GM12873 (cell line): ENCODE results near the gene MIPOL1.

Source experiments
- CTCF ChIP-seq: IDR thresholded peaks from 2 replicates; pipeline ENCODE4 v1.5.1; 2012; ENCODE audit warnings: low read depth, mild to moderate bottlenecking, moderate library complexity, low read length, control low read depth; ENCODE audit not compliant: insufficient read depth; ENCODE audit errors: missing control alignments

The MIPOL1 gene

GRCh38 chr14:37417833-37418232 is 220.1 kb downstream of the MIPOL1 start:
- no peak for TF ChIP-seq CTCF

GRCh38 chr14:37420622-37421021 is 222.9 kb downstream of the MIPOL1 start:
- no peak for TF ChIP-seq CTCF

- TF ChIP-seq CTCF = no peak
These were observed 224.6 kb downstream of the MIPOL1 start for GRCh38 chr14:37422319-37422718.

- no peak for TF ChIP-seq CTCF
These were observed 225.0 kb downstream of the MIPOL1 start for GRCh38 chr14:37422748-37423147.

GRCh38 chr14:37428954-37429353 is 231.2 kb downstream of the MIPOL1 start:
- no peak for TF ChIP-seq CTCF

GRCh38 chr14:37429618-37430017 is 231.9 kb downstream of the MIPOL1 start:
- no peak for TF ChIP-seq CTCF

- TF ChIP-seq CTCF = no peak
These were observed 237.1 kb downstream of the MIPOL1 start for GRCh38 chr14:37434867-37435266.
